Measurements from ENCODE around the gene TBC1D22A. TPM values are rescaled to one million over a fixed set of nuclear protein-coding genes. Genes with fewer than 3 reads are reported as not detected.

TBC1D22A gene
- total RNA-seq, 6 donors from 2014 or later = 27.1 to 48.2 (median 35.3) TPM

DNA sequence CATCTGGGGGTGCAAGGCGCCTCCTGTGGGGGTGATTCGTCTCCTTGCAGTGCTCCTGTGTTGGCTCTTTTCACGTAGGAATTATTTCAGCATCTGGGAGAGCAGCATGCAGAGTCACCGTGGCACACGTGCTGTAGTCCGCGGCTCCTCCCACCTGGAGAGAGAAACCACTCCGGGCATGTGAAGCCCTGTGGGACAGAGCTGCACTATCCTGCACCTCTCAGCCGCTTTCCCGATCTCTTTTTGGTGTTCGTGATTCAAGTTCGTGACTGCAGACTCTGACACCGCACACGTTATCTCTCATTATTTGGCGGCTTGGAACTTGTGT, 394.6 kb downstream of the TBC1D22A start:
- H3K9me3 ChIP-seq = no peaks in the 10 kb centered on the region
- WGBS, 2 donors = 87 to 92% methylated on average over 14 to 15 of the region's 15 CpGs
- H3K27ac ChIP-seq = no peak overlapping the region
- no peak overlapping the region for H3K4me3 ChIP-seq
- H3K4me1 ChIP-seq = no peaks in the 10 kb centered on the region
- DNase-seq (no peak), ATAC-seq (ENCODE audit: low FRiP score in 2 of 2) (no peak)
- H3K27me3 ChIP-seq = no peaks in the 10 kb centered on the region
- H3K36me3 ChIP-seq = peaks cover 0 to 6% (median 0%) of the 10 kb centered on the region in 4 donors
- TF ChIP-seq POLR2AphosphoS5 (IDR thresholded peaks at IDR 0.05) = no peak
- TF ChIP-seq POLR2A (IDR thresholded peaks at IDR 0.05) = no peak
- TF ChIP-seq, protein P1, sequence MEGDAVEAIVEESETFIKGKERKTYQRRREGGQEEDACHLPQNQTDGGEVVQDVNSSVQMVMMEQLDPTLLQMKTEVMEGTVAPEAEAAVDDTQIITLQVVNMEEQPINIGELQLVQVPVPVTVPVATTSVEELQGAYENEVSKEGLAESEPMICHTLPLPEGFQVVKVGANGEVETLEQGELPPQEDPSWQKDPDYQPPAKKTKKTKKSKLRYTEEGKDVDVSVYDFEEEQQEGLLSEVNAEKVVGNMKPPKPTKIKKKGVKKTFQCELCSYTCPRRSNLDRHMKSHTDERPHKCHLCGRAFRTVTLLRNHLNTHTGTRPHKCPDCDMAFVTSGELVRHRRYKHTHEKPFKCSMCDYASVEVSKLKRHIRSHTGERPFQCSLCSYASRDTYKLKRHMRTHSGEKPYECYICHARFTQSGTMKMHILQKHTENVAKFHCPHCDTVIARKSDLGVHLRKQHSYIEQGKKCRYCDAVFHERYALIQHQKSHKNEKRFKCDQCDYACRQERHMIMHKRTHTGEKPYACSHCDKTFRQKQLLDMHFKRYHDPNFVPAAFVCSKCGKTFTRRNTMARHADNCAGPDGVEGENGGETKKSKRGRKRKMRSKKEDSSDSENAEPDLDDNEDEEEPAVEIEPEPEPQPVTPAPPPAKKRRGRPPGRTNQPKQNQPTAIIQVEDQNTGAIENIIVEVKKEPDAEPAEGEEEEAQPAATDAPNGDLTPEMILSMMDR (IDR thresholded peaks at IDR 0.05) = no peak
- no peak for TF ChIP-seq EP300 (IDR thresholded peaks at IDR 0.05)

DNA sequence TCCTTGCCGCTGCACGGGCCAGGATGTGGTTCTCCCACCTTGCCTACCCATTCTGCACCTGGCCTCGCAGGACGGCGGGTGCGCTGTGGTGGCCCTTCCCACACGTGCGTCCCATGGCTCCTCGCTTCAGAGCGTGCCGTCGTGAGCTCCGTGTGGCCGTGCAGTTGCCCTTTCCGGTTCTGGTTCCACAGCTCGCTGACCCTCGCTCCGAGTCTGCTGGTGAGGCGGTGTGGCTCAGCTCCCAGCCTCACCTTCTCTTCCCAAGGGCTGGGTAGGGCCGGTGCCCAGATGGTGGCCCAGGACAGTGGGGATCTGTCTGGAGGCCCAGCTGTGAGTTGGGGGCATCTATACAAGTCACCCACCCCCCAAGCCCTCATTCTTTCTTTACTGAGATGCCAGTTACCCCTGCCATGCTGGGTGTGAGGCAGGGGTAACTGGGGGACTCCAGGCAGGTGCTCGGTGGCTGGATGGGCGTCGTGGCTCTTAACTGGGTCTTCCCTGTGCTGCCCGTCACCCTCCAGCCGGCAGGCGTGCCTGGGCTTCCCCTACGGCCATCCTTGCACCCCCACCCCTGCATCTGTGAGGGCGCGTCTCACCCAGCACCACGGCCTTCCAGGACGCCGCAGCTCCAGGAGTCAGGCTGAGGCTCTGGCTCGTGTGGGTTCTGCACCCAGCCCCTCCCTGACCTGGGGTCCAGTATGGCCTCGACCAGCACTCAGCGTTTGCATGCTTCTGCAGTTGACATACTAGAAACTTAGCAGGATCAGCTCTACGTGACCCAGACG, 395.2 kb downstream of the TBC1D22A start:
- Histone ChIP-seq H3K4me1 (no peaks in the 10 kb centered on the region), H3K27ac (no peak overlapping the region), H3K9me3 (no peaks in the 10 kb centered on the region), H3K36me3 (peaks cover 0 to 6% (median 0%) of the 10 kb centered on the region in 4 donors), H3K27me3 (no peaks in the 10 kb centered on the region), H3K4me3 (no peak overlapping the region)
- DNase-seq (no peak), ATAC-seq (ENCODE audit: low FRiP score in 2 of 2) (no peak)
- 95 to 97% methylated on average over 22 to 37 of the region's 37 CpGs for WGBS, 2 donors
- TF ChIP-seq EP300 (IDR thresholded peaks at IDR 0.05) = no peak
- TF ChIP-seq, protein P1 (IDR thresholded peaks at IDR 0.05) = no peak
- TF ChIP-seq POLR2AphosphoS5 (IDR thresholded peaks at IDR 0.05) = no peak
- TF ChIP-seq POLR2A (IDR thresholded peaks at IDR 0.05) = no peak

DNA sequence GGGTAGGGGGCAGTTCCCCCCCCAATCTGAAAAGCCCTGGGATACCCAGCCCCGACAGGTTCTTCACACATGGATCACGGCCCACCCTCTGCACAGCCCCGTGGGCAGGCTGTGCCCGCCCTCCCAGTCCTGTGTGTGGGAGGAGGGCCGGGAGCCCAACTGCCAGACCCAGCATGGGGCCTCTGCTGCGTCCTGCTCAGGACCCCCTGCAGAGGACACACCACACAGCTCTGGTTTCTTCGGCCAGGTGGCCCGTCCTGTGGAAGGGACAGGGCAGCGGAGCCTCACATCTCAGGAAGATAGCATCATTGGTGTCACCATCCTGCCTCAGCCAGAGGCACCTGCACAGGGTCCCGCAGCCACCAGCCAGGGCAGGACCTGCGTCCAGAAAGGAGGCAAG, 396.0 kb downstream of the TBC1D22A start:
- peak in 1 of 2 donors; percentile 56 for DNase-seq
- Histone ChIP-seq H3K27me3 (no peaks in the 10 kb centered on the region), H3K4me1 (peaks cover 0 to under 1% (median 0%) of the 10 kb centered on the region in 4 donors), H3K4me3 (no peak overlapping the region), H3K27ac (no peak overlapping the region), H3K36me3 (peaks cover 0 to 6% (median 0%) of the 10 kb centered on the region in 4 donors), H3K9me3 (no peaks in the 10 kb centered on the region)
- 89 to 90% methylated on average over 6 to 10 of the region's 11 CpGs for WGBS, 2 donors
- ATAC-seq (ENCODE audit: low FRiP score in 2 of 2) = no peak
- TF ChIP-seq, protein P1 (IDR thresholded peaks at IDR 0.05) = no peak
- no peak for TF ChIP-seq POLR2AphosphoS5 (IDR thresholded peaks at IDR 0.05)
- no peak for TF ChIP-seq EP300 (IDR thresholded peaks at IDR 0.05)
- no peak for TF ChIP-seq POLR2A (IDR thresholded peaks at IDR 0.05)

DNA sequence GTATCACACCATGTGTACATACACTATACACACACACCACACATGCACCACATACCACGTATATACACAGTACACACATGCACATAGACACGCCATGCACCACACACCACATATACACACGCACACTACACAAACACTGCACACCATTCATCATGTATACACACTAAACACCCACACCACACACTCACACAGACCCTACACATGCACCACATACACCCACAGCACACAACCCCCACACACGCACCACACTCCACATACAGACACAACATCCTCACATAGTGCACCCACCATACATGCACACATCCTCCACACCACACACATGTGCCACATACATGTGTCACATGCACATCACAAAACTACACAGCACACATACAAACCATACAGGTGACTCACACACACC, 397.1 kb downstream of the TBC1D22A start:
- Histone ChIP-seq H3K9me3 (no peaks in the 10 kb centered on the region), H3K27ac (no peak overlapping the region), H3K36me3 (peaks cover 0 to 6% (median 0%) of the 10 kb centered on the region in 4 donors), H3K27me3 (no peaks in the 10 kb centered on the region), H3K4me3 (no peak overlapping the region), H3K4me1 (peaks cover 0 to 9% (median 0%) of the 10 kb centered on the region in 4 donors)
- no peak for DNase-seq
- WGBS, 2 donors = 98 to 100% methylated on average over 4 of the region's 4 CpGs
- TF ChIP-seq EP300 (IDR thresholded peaks at IDR 0.05) (no peak), POLR2A (IDR thresholded peaks at IDR 0.05) (no peak), POLR2AphosphoS5 (IDR thresholded peaks at IDR 0.05) (no peak)
- TF ChIP-seq, protein P1 (IDR thresholded peaks at IDR 0.05) = no peak
- ATAC-seq (ENCODE audit: low FRiP score in 2 of 2) = no peak

DNA sequence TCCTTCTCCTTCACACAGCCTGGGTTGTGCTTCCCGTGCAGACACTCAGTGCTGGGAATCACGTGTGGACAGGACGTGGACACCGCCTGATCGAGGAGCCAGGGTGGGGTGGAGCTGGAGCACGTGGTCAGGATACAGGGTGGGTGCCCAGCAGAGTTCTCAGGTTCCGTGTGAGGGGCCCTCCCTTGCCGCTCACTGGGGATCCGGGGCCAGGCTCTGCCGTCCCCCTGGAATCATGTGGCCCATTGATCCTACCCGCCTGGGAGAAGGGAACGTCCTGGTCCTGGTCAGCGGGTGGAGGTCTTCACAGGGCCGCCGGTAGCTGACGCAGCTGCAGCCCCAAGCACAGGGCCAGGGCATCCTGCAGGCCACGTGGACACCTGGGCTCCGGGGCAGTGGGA, 397.7 kb downstream of the TBC1D22A start:
- TF ChIP-seq POLR2AphosphoS5 (IDR thresholded peaks at IDR 0.05) = no peak
- no peak for TF ChIP-seq EP300 (IDR thresholded peaks at IDR 0.05)
- no peak for TF ChIP-seq POLR2A (IDR thresholded peaks at IDR 0.05)
- TF ChIP-seq, protein P1 (IDR thresholded peaks at IDR 0.05) = no peak
- peaks cover 0 to 6% (median 0%) of the 10 kb centered on the region in 4 donors for H3K36me3 ChIP-seq

More for the DNA sequence above, 397.7 kb downstream of the TBC1D22A start:
- no peaks in the 10 kb centered on the region for H3K27me3 ChIP-seq
- WGBS, 2 donors = 94 to 100% methylated on average over 1 to 18 of the region's 18 CpGs
- DNase-seq (no peak), ATAC-seq (ENCODE audit: low FRiP score in 2 of 2) (no peak)
- no peak overlapping the region for H3K4me3 ChIP-seq
- no peaks in the 10 kb centered on the region for H3K9me3 ChIP-seq
- no peak overlapping the region for H3K27ac ChIP-seq
- peaks cover 0 to 11% (median 0%) of the 10 kb centered on the region in 4 donors for H3K4me1 ChIP-seq

Measured in upper lobe of left lung (tissue), 6 donors.